GM06990 (cell line): ENCODE data around the gene LOXHD1.

Source experiments
- DNase-seq: peaks from one replicate; pipeline ENCODE4 v3.0.0-alpha.2; 2011; ENCODE audit not compliant: insufficient read length; ENCODE audit errors: extremely low read depth
- H3K27me3 ChIP-seq: replicated peaks from 2 replicates; pipeline ENCODE4 v1.6.0; 2011; ENCODE audit warnings: low read length; ENCODE audit not compliant: control insufficient read depth, insufficient read depth
- H3K36me3 ChIP-seq: 2 replicates; pipeline ENCODE4 v1.5.1; 2011; ENCODE audit warnings: low read length; ENCODE audit not compliant: control insufficient read depth, insufficient read depth
- H3K4me3 ChIP-seq: replicated peaks from 2 replicates; pipeline ENCODE4 v1.5.1; 2011; ENCODE audit warnings: low read depth, mild to moderate bottlenecking, control low read depth, low read length
- TF ChIP-seq, protein P1 (sequence below): IDR thresholded peaks from 2 replicates; pipeline ENCODE4 v1.5.1; 2011; ENCODE audit warnings: low read length, control low read depth, mild to moderate bottlenecking, inconsistent platforms; ENCODE audit not compliant: insufficient read depth, poor library complexity, severe bottlenecking

Gene LOXHD1

DNA sequence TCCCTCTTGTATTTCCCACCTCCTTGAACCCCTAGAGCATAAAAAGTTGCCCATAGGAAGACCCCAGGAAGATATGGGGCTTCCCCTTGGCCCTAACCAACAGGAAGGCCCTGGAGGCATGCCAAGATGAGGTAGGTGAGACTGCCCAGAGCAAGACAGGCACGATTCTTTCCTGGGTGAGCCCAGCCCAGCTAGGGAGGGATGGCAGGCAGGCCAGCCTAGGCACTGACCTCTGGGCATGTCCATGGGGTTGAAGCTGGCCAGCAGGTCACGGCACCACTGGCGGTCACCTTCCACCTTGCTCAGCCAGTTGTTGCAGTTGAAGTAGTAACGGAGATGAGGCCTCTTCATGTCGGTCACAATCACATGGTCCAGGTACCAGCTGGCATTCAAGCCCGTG lies 17.6 kb downstream of the LOXHD1 start:
- no peak for DNase-seq
- H3K4me3 ChIP-seq = no peak overlapping the region
- TF ChIP-seq, protein P1, sequence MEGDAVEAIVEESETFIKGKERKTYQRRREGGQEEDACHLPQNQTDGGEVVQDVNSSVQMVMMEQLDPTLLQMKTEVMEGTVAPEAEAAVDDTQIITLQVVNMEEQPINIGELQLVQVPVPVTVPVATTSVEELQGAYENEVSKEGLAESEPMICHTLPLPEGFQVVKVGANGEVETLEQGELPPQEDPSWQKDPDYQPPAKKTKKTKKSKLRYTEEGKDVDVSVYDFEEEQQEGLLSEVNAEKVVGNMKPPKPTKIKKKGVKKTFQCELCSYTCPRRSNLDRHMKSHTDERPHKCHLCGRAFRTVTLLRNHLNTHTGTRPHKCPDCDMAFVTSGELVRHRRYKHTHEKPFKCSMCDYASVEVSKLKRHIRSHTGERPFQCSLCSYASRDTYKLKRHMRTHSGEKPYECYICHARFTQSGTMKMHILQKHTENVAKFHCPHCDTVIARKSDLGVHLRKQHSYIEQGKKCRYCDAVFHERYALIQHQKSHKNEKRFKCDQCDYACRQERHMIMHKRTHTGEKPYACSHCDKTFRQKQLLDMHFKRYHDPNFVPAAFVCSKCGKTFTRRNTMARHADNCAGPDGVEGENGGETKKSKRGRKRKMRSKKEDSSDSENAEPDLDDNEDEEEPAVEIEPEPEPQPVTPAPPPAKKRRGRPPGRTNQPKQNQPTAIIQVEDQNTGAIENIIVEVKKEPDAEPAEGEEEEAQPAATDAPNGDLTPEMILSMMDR = no peak
- peaks cover 1% of the 10 kb centered on the region; the same call in 1 of the 2 replicates for H3K27me3 ChIP-seq
- no peaks in the 10 kb centered on the region for H3K36me3 ChIP-seq

GRCh38 chr18:46636040-46636630 lies 20.9 kb downstream of the LOXHD1 start:
- Histone ChIP-seq H3K36me3 (no peaks in the 10 kb centered on the region), H3K4me3 (no peak overlapping the region), H3K27me3 (peaks cover 1% of the 10 kb centered on the region; the same call in 1 of the 2 replicates)
- no peak for DNase-seq
- TF ChIP-seq, protein P1 = no peak

GRCh38 chr18:46632401-46633071 lies 24.5 kb downstream of the LOXHD1 start:
- TF ChIP-seq, protein P1 = no peak
- Histone ChIP-seq H3K27me3 (peaks cover 1% of the 10 kb centered on the region), H3K4me3 (no peak overlapping the region), H3K36me3 (no peaks in the 10 kb centered on the region)
- no peak for DNase-seq

DNA sequence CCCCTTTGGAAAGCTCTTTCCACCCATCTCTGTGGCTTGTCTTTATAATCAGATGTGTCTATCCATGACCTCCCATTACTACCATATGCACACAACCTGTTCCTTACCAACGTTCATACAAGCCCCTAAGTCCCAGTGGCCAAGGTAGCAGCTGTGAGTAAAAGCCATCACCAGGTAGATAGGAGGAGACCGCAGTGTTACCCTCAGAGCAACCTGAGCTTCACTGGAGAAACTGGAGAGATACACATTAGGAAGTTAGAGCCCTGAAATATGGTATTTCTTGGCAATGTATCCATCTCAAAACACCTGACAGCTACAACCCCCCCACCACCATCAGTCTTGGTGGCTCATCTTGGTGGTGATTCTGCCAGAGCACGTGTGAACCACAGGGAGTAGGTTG lies 26.0 kb downstream of the LOXHD1 start:
- H3K36me3 ChIP-seq = no peaks in the 10 kb centered on the region
- no peak overlapping the region for H3K4me3 ChIP-seq
- no peak for DNase-seq
- H3K27me3 ChIP-seq = peaks cover 1% of the 10 kb centered on the region
- TF ChIP-seq, protein P1 = no peak

GRCh38 chr18:46630160-46630559 lies 26.9 kb downstream of the LOXHD1 start:
- H3K4me3 ChIP-seq = no peak overlapping the region
- TF ChIP-seq, protein P1 = no peak
- peaks cover 1% of the 10 kb centered on the region for H3K27me3 ChIP-seq
- no peak for DNase-seq
- H3K36me3 ChIP-seq = no peaks in the 10 kb centered on the region
